Activated B cell treated with CpG ODN at 0.5 μM for 24 hours (primary cell): Measurements from ENCODE around the gene ZC3H12D. TPM values are rescaled to one million over a fixed set of nuclear protein-coding genes. Genes with fewer than 3 reads are reported as not detected.

Experiments used
- ATAC-seq: fragments of 200-7000 bp; cut with Tn5 transposase; one replicate; pipeline ENCODE4 v1.10.0; 2021; ENCODE audit warnings: low read depth, mild to moderate bottlenecking, moderate library complexity
- CTCF ChIA-PET: fragments of 350-600 bp; sonication (Branson Sonifier 250); formaldehyde crosslinking; loops from one replicate; lab custom pipeline; 2021; ENCODE audit warnings: antibody characterized with exemption; lab: Charles Lee
- POLR2A ChIA-PET: fragments of 350-600 bp; sonication (Branson Sonifier 250); formaldehyde crosslinking; loops from one replicate; lab custom pipeline; 2021; ENCODE audit warnings: antibody characterized with exemption; lab: Charles Lee
- DNase-seq: peaks from one replicate; pipeline ENCODE4 v3.0.0; 2022
- H3K27ac Mint-ChIP-seq: one replicate; pipeline ENCODE4 v1.8.0; 2020; ENCODE audit warnings: mixed read lengths
- H3K27me3 Mint-ChIP-seq: one replicate; pipeline ENCODE4 v1.8.0; 2021; ENCODE audit warnings: mixed read lengths
- H3K36me3 Mint-ChIP-seq: one replicate; pipeline ENCODE4 v1.8.0; 2021; ENCODE audit warnings: low read depth, mixed read lengths
- H3K4me1 Mint-ChIP-seq: one replicate; pipeline ENCODE4 v1.8.0; 2021; ENCODE audit warnings: mixed read lengths
- H3K4me3 Mint-ChIP-seq: one replicate; pipeline ENCODE4 v1.8.0; 2020; ENCODE audit warnings: mild to moderate bottlenecking, mixed read lengths
- H3K9me3 Mint-ChIP-seq: one replicate; pipeline ENCODE4 v1.8.0; 2020; ENCODE audit warnings: mixed read lengths
- CTCF ChIP-seq: fragments of 200-600 bp; IDR thresholded peaks from one replicate; pipeline ENCODE4 v1.8.0; 2022; ENCODE audit warnings: antibody characterized with exemption, mild to moderate bottlenecking
- intact Hi-C: fragments of 100-400 bp; cut with micrococcal nuclease; formaldehyde crosslinking; loops from one replicate; pipeline ENCODE4 v1.15.1; 2024
- total RNA-seq: library from RNA; stranded (reverse); gene quantifications from 2 replicates; pipeline ENCODE4 v1.2.3, GENCODE V29; 2022

Gene ZC3H12D
- total RNA-seq, 1 donor from 2014 or later: 225 TPM

DNA sequence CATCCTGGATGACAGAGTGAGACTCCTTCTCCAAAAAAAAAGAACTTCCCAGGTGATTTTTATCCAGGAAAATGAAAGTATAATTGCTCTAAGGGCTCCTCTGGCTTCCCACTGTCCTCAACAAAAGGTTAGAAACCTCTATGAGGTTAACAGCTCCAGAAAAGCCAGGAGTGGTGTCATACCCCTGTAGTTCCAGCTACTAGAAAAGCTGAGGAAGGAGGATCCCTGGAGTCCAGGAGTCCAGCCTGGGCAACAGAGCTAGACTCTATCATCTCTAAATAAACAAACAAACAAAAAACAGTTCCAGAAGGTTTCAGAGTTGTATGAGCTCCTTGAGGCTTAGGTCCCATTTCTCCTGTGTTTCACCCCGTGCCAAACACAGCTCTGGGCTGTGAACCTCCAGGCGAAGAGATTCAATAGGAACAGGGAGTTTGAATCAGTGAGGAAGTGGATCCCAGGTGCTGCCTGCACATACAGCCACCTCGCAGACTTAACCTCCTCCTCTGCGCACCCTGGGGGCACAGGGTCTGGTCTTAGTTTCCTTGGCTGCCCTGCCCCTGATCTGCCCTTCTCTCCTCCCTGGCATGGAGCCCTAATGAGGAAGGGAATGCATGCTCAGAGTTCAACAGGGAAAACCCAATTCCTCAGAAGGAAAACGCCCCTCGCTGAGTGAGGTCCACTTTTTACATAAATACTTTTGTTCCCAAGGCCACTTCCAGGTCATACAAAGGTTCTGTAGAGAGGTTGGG is 31.0 kb downstream of the ZC3H12D start:
- H3K9me3 Mint-ChIP-seq: no peaks in the 10 kb centered on the region
- ATAC-seq (no peak), DNase-seq (no peak)
- POLR2A ChIA-PET: interaction anchor here (0.5 to 1.5 kb wide), 4 partner anchors 31 to 216 kb away, joined by 3 to 10 read pairs (median 3); partner anchors contain the start of genes GINM1 and ZC3H12D
- intact Hi-C loops: loop anchor here (2.0 kb wide), 1 partner anchor 15 kb away; no protein-coding TSS in a partner anchor
- CTCF ChIA-PET: interaction anchor here (1.0 to 2.0 kb wide), 4 partner anchors 19 to 64 kb away, joined by 3 to 10 read pairs (median 4); partner anchors contain the start of gene ZC3H12D
- H3K27ac Mint-ChIP-seq: no peak overlapping the region
- peaks cover 15% of the 10 kb centered on the region for H3K4me1 Mint-ChIP-seq
- H3K36me3 Mint-ChIP-seq: peaks cover 84% of the 10 kb centered on the region
- no peaks in the 10 kb centered on the region for H3K27me3 Mint-ChIP-seq
- no peak for TF ChIP-seq CTCF
- H3K4me3 Mint-ChIP-seq: no peak overlapping the region

GRCh38 chr6:149452037-149452939 is 32.5 kb downstream of the ZC3H12D start:
- no peak for TF ChIP-seq CTCF
- ATAC-seq (no peak), DNase-seq (no peak)
- intact Hi-C loops: loop anchor here (2.0 kb wide), 1 partner anchor 17 kb away; no protein-coding TSS in a partner anchor
- Mint-ChIP-seq H3K4me1 (peaks cover 13% of the 10 kb centered on the region), H3K27ac (no peak overlapping the region), H3K27me3 (no peaks in the 10 kb centered on the region), H3K36me3 (peaks cover 80% of the 10 kb centered on the region), H3K9me3 (no peaks in the 10 kb centered on the region), H3K4me3 (no peak overlapping the region)
- POLR2A ChIA-PET: interaction anchor here (0.7 to 1.5 kb wide), 5 partner anchors 7 to 936 kb away, joined by 3 to 8 read pairs (median 3); partner anchors contain the start of gene PPIL4
- CTCF ChIA-PET: interaction anchor here (1.0 to 2.0 kb wide), 3 partner anchors 17 to 32 kb away, joined by 3 to 10 read pairs (median 4); partner anchors contain the start of gene ZC3H12D

DNA sequence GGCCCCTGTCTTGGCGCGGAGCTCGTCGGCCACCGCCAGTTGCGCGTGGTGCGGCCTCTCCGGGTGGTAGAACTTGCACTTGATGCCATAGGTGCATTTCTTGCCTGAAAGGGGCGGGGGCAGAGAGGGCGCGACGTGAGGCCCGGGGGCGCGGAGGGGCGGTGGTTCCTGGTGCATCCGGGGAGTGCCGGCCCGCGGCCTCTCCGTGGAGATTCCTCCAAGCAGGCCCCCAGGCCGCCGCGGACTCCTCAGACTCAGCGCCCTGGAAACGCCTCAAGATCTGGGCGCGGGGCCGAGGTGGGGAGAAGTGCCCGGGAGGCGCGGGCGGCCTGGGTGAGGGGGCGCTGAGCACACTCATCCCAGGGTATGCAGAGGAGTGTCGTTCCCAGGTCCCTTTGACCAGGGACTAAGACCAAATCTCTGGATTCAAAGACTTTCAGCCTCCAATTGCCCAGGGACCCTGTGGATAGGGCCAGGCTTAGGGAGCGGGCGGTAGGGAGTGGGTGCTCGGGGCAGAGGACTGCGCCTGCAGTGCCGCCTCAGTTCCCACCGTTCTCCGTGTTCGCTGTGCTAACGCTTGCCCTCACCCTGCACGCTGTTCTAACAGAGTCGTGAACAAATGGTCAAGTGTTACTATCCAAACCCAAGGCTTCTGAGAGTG is 33.3 kb downstream of the ZC3H12D start:
- Mint-ChIP-seq H3K4me3 (no peak overlapping the region), H3K27ac (no peak overlapping the region), H3K36me3 (peaks cover 78% of the 10 kb centered on the region), H3K9me3 (no peaks in the 10 kb centered on the region), H3K27me3 (no peaks in the 10 kb centered on the region), H3K4me1 (peaks cover 13% of the 10 kb centered on the region)
- ChIA-PET CTCF (no interaction called here), POLR2A (interaction anchor here (1.4 kb wide), 1 partner anchor 38 kb away, joined by 3 read pairs; no protein-coding TSS in a partner anchor)
- DNase-seq (no peak), ATAC-seq (no peak)
- TF ChIP-seq CTCF: no peak
- intact Hi-C loops: loop anchor here (2.0 kb wide), 2 partner anchors 17 to 65 kb away; no protein-coding TSS in a partner anchor

GRCh38 chr6:149450679-149451375 is 34.0 kb downstream of the ZC3H12D start:
- no peak for DNase-seq
- intact Hi-C loops: loop anchor here (2.0 kb wide), 1 partner anchor 66 kb away; no protein-coding TSS in a partner anchor
- Mint-ChIP-seq H3K9me3 (no peaks in the 10 kb centered on the region), H3K4me1 (peaks cover 13% of the 10 kb centered on the region), H3K27ac (no peak overlapping the region), H3K27me3 (no peaks in the 10 kb centered on the region), H3K36me3 (peaks cover 79% of the 10 kb centered on the region), H3K4me3 (no peak overlapping the region)
- ChIA-PET POLR2A (interaction anchor here (1.4 kb wide), 1 partner anchor 38 kb away, joined by 3 read pairs; no protein-coding TSS in a partner anchor), CTCF (interaction anchor here (0.5 kb wide), 1 partner anchor 19 kb away, joined by 3 read pairs; no protein-coding TSS in a partner anchor)
- ATAC-seq: no peak
- no peak for TF ChIP-seq CTCF
